SK-N-SH treated with all-trans-retinoic acid at 6 μM for 48 hours (cell line): Measurements from ENCODE around the gene SAMD4A.

Experiments
- ATAC-seq: fragments of 200-7000 bp; cut with Tn5 transposase; 3 replicates; pipeline ENCODE4 v1.9.1; 2020; ENCODE audit warnings: mild to moderate bottlenecking, moderate library complexity
- ARNTL ChIP-seq: fragments of 450-650 bp; formaldehyde crosslinking; IDR thresholded peaks from 2 replicates; pipeline ENCODE4 v1.5.0; 2020; ENCODE audit warnings: low read depth, mild to moderate bottlenecking, moderate library complexity, borderline replicate concordance
- BACH2 ChIP-seq: fragments of 250-450 bp; sonication (Bioruptor Pico); IDR thresholded peaks from 2 replicates; pipeline ENCODE4 v1.9.0; 2021; ENCODE audit warnings: mild to moderate bottlenecking, borderline replicate concordance
- CREB5 ChIP-seq: fragments of 250-450 bp; sonication (Bioruptor Pico); IDR thresholded peaks from 2 replicates; pipeline ENCODE4 v1.5.1; 2020; ENCODE audit warnings: low read depth, mild to moderate bottlenecking, moderate library complexity
- CSDC2 ChIP-seq: fragments of 250-450 bp; sonication (Bioruptor Pico); IDR thresholded peaks from 2 replicates; pipeline ENCODE4 v1.5.0; 2020; ENCODE audit warnings: mild to moderate bottlenecking, moderate library complexity
- CSRNP3 ChIP-seq: fragments of 250-450 bp; sonication (Bioruptor Pico); IDR thresholded peaks from 2 replicates; pipeline ENCODE4 v1.5.1; 2021; ENCODE audit warnings: mild to moderate bottlenecking, moderate library complexity
- ESRRG ChIP-seq: fragments of 250-450 bp; sonication (Bioruptor Pico); IDR thresholded peaks from 2 replicates; pipeline ENCODE4 v1.6.1; 2021; ENCODE audit warnings: mild to moderate bottlenecking
- GLIS3 ChIP-seq: fragments of 250-450 bp; sonication (Bioruptor Pico); IDR thresholded peaks from 2 replicates; pipeline ENCODE4 v1.5.0; 2020; ENCODE audit warnings: mild to moderate bottlenecking, moderate library complexity
- ISL1 ChIP-seq: fragments of 250-450 bp; sonication (Bioruptor Pico); IDR thresholded peaks from 2 replicates; pipeline ENCODE4 v2.1.2; 2022; ENCODE audit warnings: mild to moderate bottlenecking, moderate library complexity
- OSR1 ChIP-seq: fragments of 250-450 bp; sonication (Bioruptor Pico); IDR thresholded peaks from 2 replicates; pipeline ENCODE4 v1.8.0; 2022; ENCODE audit warnings: moderate library complexity, mild to moderate bottlenecking, inconsistent platforms
- PATZ1 ChIP-seq: fragments of 250-450 bp; sonication (Bioruptor Pico); IDR thresholded peaks from 2 replicates; pipeline ENCODE4 v1.8.0; 2020; ENCODE audit warnings: mild to moderate bottlenecking, moderate library complexity, borderline replicate concordance
- POU6F1 ChIP-seq: fragments of 250-450 bp; sonication (Bioruptor Pico); IDR thresholded peaks from 2 replicates; pipeline ENCODE4 v1.8.0; 2021; ENCODE audit warnings: low read depth, mild to moderate bottlenecking, moderate library complexity, borderline replicate concordance
- PPARA ChIP-seq: fragments of 250-450 bp; sonication (Bioruptor Pico); IDR thresholded peaks from 2 replicates; pipeline ENCODE4 v1.5.0; 2020; ENCODE audit warnings: mild to moderate bottlenecking, borderline replicate concordance
- RARB ChIP-seq: fragments of 250-450 bp; sonication (Bioruptor Pico); IDR thresholded peaks from 2 replicates; pipeline ENCODE4 v1.8.0; 2021; ENCODE audit warnings: mild to moderate bottlenecking, moderate library complexity
- SNAI2 ChIP-seq: fragments of 250-450 bp; sonication (Bioruptor Pico); IDR thresholded peaks from 2 replicates; pipeline ENCODE4 v1.5.0; 2020; ENCODE audit warnings: mild to moderate bottlenecking, moderate library complexity
- TCF4 ChIP-seq: fragments of 250-450 bp; sonication (Bioruptor Pico); IDR thresholded peaks from 2 replicates; pipeline ENCODE4 v1.8.0; 2021; ENCODE audit warnings: mild to moderate bottlenecking, moderate library complexity, borderline replicate concordance
- TOX ChIP-seq: fragments of 250-450 bp; sonication (Bioruptor Pico); IDR thresholded peaks from 2 replicates; pipeline ENCODE4 v1.8.0; 2021; ENCODE audit warnings: mild to moderate bottlenecking, moderate library complexity, borderline replicate concordance
- TSHZ2 ChIP-seq: fragments of 250-450 bp; sonication (Bioruptor Pico); IDR thresholded peaks from 2 replicates; pipeline ENCODE4 v1.5.0; 2020; ENCODE audit warnings: mild to moderate bottlenecking, moderate library complexity
- ZC3H10 ChIP-seq: fragments of 250-450 bp; sonication (Bioruptor Pico); IDR thresholded peaks from 2 replicates; pipeline ENCODE4 v1.5.1; 2021; ENCODE audit warnings: mild to moderate bottlenecking, moderate library complexity
- ZFP3 ChIP-seq: fragments of 250-450 bp; sonication (Bioruptor Pico); IDR thresholded peaks from 2 replicates; pipeline ENCODE4 v1.5.0; 2020; ENCODE audit warnings: mild to moderate bottlenecking, moderate library complexity
- ZNF565 ChIP-seq: fragments of 450-650 bp; formaldehyde crosslinking; conservative IDR thresholded peaks from 2 replicates; pipeline ENCODE4 v1.5.0; 2020; ENCODE audit warnings: low read depth, mild to moderate bottlenecking, moderate library complexity
- ZNF70 ChIP-seq: fragments of 450-650 bp; formaldehyde crosslinking; IDR thresholded peaks from 2 replicates; pipeline ENCODE4 v1.5.0; 2020; ENCODE audit warnings: mild to moderate bottlenecking, moderate library complexity
- ZNF8 ChIP-seq: fragments of 450-650 bp; formaldehyde crosslinking; IDR thresholded peaks from 2 replicates; pipeline ENCODE4 v1.5.0; 2020; ENCODE audit warnings: mild to moderate bottlenecking, moderate library complexity

Gene SAMD4A

GRCh38 chr14:54671537-54671936 is 104.6 kb downstream of the SAMD4A start:
- no peak for TF ChIP-seq ZC3H10 (CRISPR knock-in tag)
- no peak for TF ChIP-seq TCF4 (CRISPR knock-in tag)
- no peak for TF ChIP-seq ZNF8 (CRISPR knock-in tag)
- TF ChIP-seq ISL1 (CRISPR knock-in tag): no peak
- no peak for TF ChIP-seq PPARA (CRISPR knock-in tag)
- no peak for TF ChIP-seq BACH2 (CRISPR knock-in tag)
- no peak for TF ChIP-seq RARB (CRISPR knock-in tag)
- TF ChIP-seq ZFP3 (CRISPR knock-in tag): no peak
- no peak for TF ChIP-seq ARNTL (CRISPR knock-in tag)
- no peak for TF ChIP-seq TSHZ2
- TF ChIP-seq ZNF70: no peak
- TF ChIP-seq CSRNP3 (CRISPR knock-in tag): no peak
- no peak for TF ChIP-seq PATZ1 (CRISPR knock-in tag)
- TF ChIP-seq CREB5 (CRISPR knock-in tag): no peak
- no peak for TF ChIP-seq ESRRG (CRISPR knock-in tag)
- no peak for TF ChIP-seq TOX (CRISPR knock-in tag)
- TF ChIP-seq OSR1 (CRISPR knock-in tag): no peak
- no peak for TF ChIP-seq CSDC2 (CRISPR knock-in tag)
- no peak for TF ChIP-seq GLIS3
- no peak for TF ChIP-seq POU6F1
- TF ChIP-seq, all 23 proteins: peak for 0
- ATAC-seq: no peak

- TF ChIP-seq ESRRG (CRISPR knock-in tag) (no peak), ZNF565 (CRISPR knock-in tag) (no peak), SNAI2 (CRISPR knock-in tag) (no peak), GLIS3 (no peak), TCF4 (CRISPR knock-in tag) (no peak), ZFP3 (CRISPR knock-in tag) (no peak), ZNF8 (CRISPR knock-in tag) (no peak), CSDC2 (CRISPR knock-in tag) (no peak), ZNF70 (no peak), PPARA (CRISPR knock-in tag) (no peak), POU6F1 (no peak), ISL1 (CRISPR knock-in tag) (no peak), CSRNP3 (CRISPR knock-in tag) (no peak), OSR1 (CRISPR knock-in tag) (no peak)
- ATAC-seq: no peak
Measured at GRCh38 chr14:54672181-54672580, 105.3 kb downstream of the SAMD4A start.
